ENCODE measurements around the gene HOXB13. TPM values are rescaled to one million over a fixed set of nuclear protein-coding genes. Genes with fewer than 3 reads are reported as not detected.

The HOXB13 gene
- total RNA-seq, 1 experiment from 2014 or later = not detected

DNA sequence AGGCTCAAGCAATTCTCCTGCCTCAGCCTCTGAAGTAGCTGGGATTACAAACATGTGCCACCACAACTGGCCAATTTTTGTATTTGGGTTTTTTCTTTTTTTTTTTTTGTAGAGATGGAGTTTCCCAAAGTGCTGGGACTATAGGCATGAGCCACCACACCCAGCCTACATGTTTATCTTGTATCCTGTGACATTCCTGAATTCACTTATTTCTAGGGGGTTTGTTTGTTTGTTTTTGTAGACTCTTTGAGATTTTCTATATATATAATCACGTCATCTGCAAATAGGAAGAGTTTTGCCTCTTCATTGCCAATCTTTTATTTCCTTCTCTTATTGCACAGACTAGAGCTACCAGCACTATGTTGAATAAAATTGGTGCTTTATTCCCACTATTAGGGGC is 35.4 kb downstream of the HOXB13 start:
- Histone ChIP-seq H3K23ac (ENCODE audit: insufficient read length, low read depth, low read length) (no peak overlapping the region), H3T11ph (ENCODE audit: low read length) (no peak overlapping the region), H3K4me2 (ENCODE audit: insufficient read depth, insufficient read length, low read length) (no peak overlapping the region), H3K14ac (ENCODE audit: insufficient read depth, low read length) (no peak overlapping the region), H2AFZ (ENCODE audit: low read length) (no peak overlapping the region), H3K9ac (ENCODE audit: extremely low read depth, insufficient read length, low read length) (no peak overlapping the region), H2AK5ac (ENCODE audit: insufficient read length, low read length) (no peak overlapping the region), H3K27ac (ENCODE audit: insufficient read length, low read depth, low read length) (no peak overlapping the region), H3K79me1 (ENCODE audit: insufficient read depth, low read depth, low read length, poor library complexity, severe bottlenecking) (no peaks in the 10 kb centered on the region), H2BK20ac (ENCODE audit: low read depth, low read length, poor library complexity, severe bottlenecking) (no peak overlapping the region), H4K20me1 (ENCODE audit: control insufficient read depth, insufficient read depth, insufficient read length) (no peaks in the 10 kb centered on the region), H3K23me2 (ENCODE audit: insufficient read length, low read depth, low read length, poor library complexity, severe bottlenecking) (no peaks in the 10 kb centered on the region), H3K27me3 (ENCODE audit: insufficient read depth, low read length) (no peaks in the 10 kb centered on the region), H2BK15ac (ENCODE audit: low read depth, low read length) (no peak overlapping the region), H2BK120ac (ENCODE audit: low read depth, low read length, poor library complexity, severe bottlenecking) (no peak overlapping the region), H2BK12ac (ENCODE audit: insufficient read length, low read depth, low read length) (no peak overlapping the region), H4K91ac (ENCODE audit: insufficient read length, low read depth, low read length) (no peak overlapping the region), H3K79me2 (ENCODE audit: insufficient read depth, low read length) (no peaks in the 10 kb centered on the region), H3K4ac (ENCODE audit: low read depth, low read length) (no peak overlapping the region), H3K56ac (ENCODE audit: insufficient read length, low read depth, low read length) (no peak overlapping the region), H4K8ac (replicated peaks; ENCODE audit: insufficient read length, low read depth, low read length) (no peak overlapping the region), H3K18ac (ENCODE audit: insufficient read length, low read depth, low read length) (no peak overlapping the region), H2BK5ac (ENCODE audit: insufficient read length, low read length) (no peak overlapping the region), H4K5ac (ENCODE audit: insufficient read length, low read depth, low read length) (no peak overlapping the region), H3K4me1 (ENCODE audit: insufficient read depth, low read length) (no peaks in the 10 kb centered on the region), H3K9me3 (ENCODE audit: control insufficient read depth, low read depth, low read length) (no peaks in the 10 kb centered on the region)
- Mint-ChIP-seq H3K27ac (no peak overlapping the region), H3K27me3 (ENCODE audit: low read depth) (peaks cover 64% of the 10 kb centered on the region), H3K4me1 (no peaks in the 10 kb centered on the region), H3K9me3 (peaks cover 4 to 7% of the 10 kb centered on the region in 2 experiments), H3K4me3 (no peak overlapping the region), H3K36me3 (ENCODE audit: insufficient read depth in 1 of 3, low read depth in 3 of 3) (no peaks in the 10 kb centered on the region)
- WGBS (ENCODE audit: extremely low coverage, insufficient read length, low lambda C conversion rate) = no CpG with 5 or more reads among the region's 1 CpG
- TF ChIP-seq, protein P1, sequence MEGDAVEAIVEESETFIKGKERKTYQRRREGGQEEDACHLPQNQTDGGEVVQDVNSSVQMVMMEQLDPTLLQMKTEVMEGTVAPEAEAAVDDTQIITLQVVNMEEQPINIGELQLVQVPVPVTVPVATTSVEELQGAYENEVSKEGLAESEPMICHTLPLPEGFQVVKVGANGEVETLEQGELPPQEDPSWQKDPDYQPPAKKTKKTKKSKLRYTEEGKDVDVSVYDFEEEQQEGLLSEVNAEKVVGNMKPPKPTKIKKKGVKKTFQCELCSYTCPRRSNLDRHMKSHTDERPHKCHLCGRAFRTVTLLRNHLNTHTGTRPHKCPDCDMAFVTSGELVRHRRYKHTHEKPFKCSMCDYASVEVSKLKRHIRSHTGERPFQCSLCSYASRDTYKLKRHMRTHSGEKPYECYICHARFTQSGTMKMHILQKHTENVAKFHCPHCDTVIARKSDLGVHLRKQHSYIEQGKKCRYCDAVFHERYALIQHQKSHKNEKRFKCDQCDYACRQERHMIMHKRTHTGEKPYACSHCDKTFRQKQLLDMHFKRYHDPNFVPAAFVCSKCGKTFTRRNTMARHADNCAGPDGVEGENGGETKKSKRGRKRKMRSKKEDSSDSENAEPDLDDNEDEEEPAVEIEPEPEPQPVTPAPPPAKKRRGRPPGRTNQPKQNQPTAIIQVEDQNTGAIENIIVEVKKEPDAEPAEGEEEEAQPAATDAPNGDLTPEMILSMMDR (conservative IDR thresholded peaks at IDR 0.05) = no peak
- no peak for DNase-seq
